ENCODE measurements around the gene CYP1A2.

DNA sequence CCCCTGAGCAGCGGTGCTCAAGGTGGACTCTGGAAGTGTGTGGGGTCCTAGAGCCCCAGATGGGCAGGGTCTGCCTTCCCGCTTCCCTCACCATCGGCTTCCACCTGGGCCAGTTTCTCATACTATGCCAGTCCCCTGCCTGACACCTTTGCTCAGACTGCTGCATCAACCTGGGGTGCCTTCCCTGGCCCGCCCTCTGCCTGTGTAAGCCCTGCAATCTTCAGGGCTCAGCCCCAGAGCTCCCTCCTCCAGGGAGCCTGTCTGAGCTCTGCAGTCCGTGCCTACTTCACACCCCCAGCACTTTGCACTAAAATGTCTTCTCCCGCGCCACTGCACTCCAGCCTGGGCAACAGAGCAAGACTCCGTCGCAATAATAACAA, 46.3 kb downstream of the CYP1A2 start:
- TF ChIP-seq POLR2A (IDR thresholded peaks at IDR 0.05; ENCODE audit: low read depth, low read length) = no peak
- TF ChIP-seq TAF1 (IDR thresholded peaks at IDR 0.05; ENCODE audit: low read depth, low read length) = no peak
- no peak for TF ChIP-seq POLR2AphosphoS5 (IDR thresholded peaks at IDR 0.05; ENCODE audit: low read depth, low read length)
